Upper lobe of right lung (tissue), 1 donor: Measurements from ENCODE around the gene CEP112. TPM values are rescaled to one million over a fixed set of nuclear protein-coding genes. Genes with fewer than 3 reads are reported as not detected.
A peak's percentile ranks its signal among the peaks of the same experiment; 100 is the strongest.

Source experiments
- ATAC-seq: fragments of 200-7000 bp; cut with Tn5 transposase; one replicate; pipeline ENCODE4 v1.9.1; 2020; ENCODE audit warnings: mild to moderate bottlenecking, moderate library complexity
- DNase-seq: peaks from one replicate; pipeline ENCODE4 v3.0.0-alpha.2; 2020
- H3K27ac ChIP-seq: fragments of 200-600 bp; one replicate; pipeline ENCODE4 v1.8.0; 2022
- H3K27me3 ChIP-seq: fragments of 200-600 bp; one replicate; pipeline ENCODE4 v1.8.0; 2022; ENCODE audit warnings: mild to moderate bottlenecking
- H3K36me3 ChIP-seq: fragments of 200-600 bp; one replicate; pipeline ENCODE4 v1.8.0; 2022
- H3K4me1 ChIP-seq: fragments of 200-600 bp; one replicate; pipeline ENCODE4 v1.8.0; 2022
- H3K4me3 ChIP-seq: fragments of 200-600 bp; one replicate; pipeline ENCODE4 v1.8.0; 2022; ENCODE audit warnings: mild to moderate bottlenecking
- H3K9me3 ChIP-seq: fragments of 200-600 bp; one replicate; pipeline ENCODE4 v1.8.0; 2022
- CTCF ChIP-seq: fragments of 200-600 bp; IDR thresholded peaks from one replicate; pipeline ENCODE4 v1.8.0; 2022; ENCODE audit warnings: antibody characterized with exemption
- intact Hi-C: fragments of 100-400 bp; cut with DNase I; formaldehyde crosslinking; loops from one replicate; pipeline ENCODE4 v1.11.0; 2022
- total RNA-seq: library from RNA; stranded (reverse); fragmentation: NEBNext Ultra II Directional; extraction: Animal tissue kit (Norgen Biotek cat#: 25700); gene quantifications from one replicate; pipeline ENCODE4 v1.2.1, GENCODE V29; 2021
- donor health status: DM: no; HTN: yes; CAD: no; lungs with severe emphysema.

Gene CEP112
- total RNA-seq, 1 donor from 2014 or later = 32.9 TPM

GRCh38 chr17:65750631-65751115 lies 441.3 kb downstream of the CEP112 start:
- ATAC-seq = peak; percentile 85
- Histone ChIP-seq H3K27me3 (no peaks in the 10 kb centered on the region), H3K9me3 (no peaks in the 10 kb centered on the region), H3K36me3 (no peaks in the 10 kb centered on the region), H3K27ac (no peak overlapping the region), H3K4me1 (peaks cover 13% of the 10 kb centered on the region), H3K4me3 (no peak overlapping the region)
- peak; percentile 87 for DNase-seq
- intact Hi-C loops = no loop called here
- TF ChIP-seq CTCF = no peak

- ATAC-seq (no peak), DNase-seq (no peak)
- no peak overlapping the region for H3K4me3 ChIP-seq
- intact Hi-C loops = no loop called here
- peaks cover 13% of the 10 kb centered on the region for H3K4me1 ChIP-seq
- H3K9me3 ChIP-seq = no peaks in the 10 kb centered on the region
- H3K27ac ChIP-seq = no peak overlapping the region
- H3K36me3 ChIP-seq = no peaks in the 10 kb centered on the region
- no peaks in the 10 kb centered on the region for H3K27me3 ChIP-seq
- TF ChIP-seq CTCF = no peak
Observed at GRCh38 chr17:65750166-65750565, 441.8 kb downstream of the CEP112 start.

GRCh38 chr17:65749479-65749878 lies 442.5 kb downstream of the CEP112 start:
- H3K27ac ChIP-seq = no peak overlapping the region
- DNase-seq (no peak), ATAC-seq (no peak)
- no peak for TF ChIP-seq CTCF
- H3K9me3 ChIP-seq = no peaks in the 10 kb centered on the region
- H3K36me3 ChIP-seq = no peaks in the 10 kb centered on the region
- H3K4me3 ChIP-seq = no peak overlapping the region
- intact Hi-C loops = no loop called here
- peaks cover 13% of the 10 kb centered on the region for H3K4me1 ChIP-seq
- no peaks in the 10 kb centered on the region for H3K27me3 ChIP-seq

DNA sequence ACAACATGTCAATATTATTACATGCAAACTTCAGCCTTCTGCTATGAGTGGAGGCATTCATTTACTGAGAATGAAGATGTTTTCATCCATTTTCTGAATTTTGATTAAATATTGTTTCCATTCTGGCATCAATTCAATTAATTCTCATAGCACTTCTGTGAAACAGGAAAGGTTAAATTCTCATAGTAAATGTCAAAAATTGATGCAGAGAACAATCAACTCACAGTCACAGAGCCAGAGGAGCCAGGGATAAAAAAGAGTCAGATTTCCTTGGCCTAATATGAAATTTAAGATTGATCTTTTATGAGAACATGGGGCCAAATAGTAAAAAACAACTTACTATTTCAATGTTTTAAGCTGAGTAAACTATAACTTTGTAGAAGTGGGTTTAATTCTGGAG lies 446.7 kb downstream of the CEP112 start:
- intact Hi-C loops = no loop called here
- Histone ChIP-seq H3K27me3 (no peaks in the 10 kb centered on the region), H3K36me3 (no peaks in the 10 kb centered on the region), H3K27ac (no peak overlapping the region), H3K9me3 (no peaks in the 10 kb centered on the region), H3K4me1 (peaks cover 5% of the 10 kb centered on the region), H3K4me3 (no peak overlapping the region)
- TF ChIP-seq CTCF = no peak
- DNase-seq (no peak), ATAC-seq (no peak)

GRCh38 chr17:65743308-65743655 lies 448.7 kb downstream of the CEP112 start:
- no peak for DNase-seq
- no peak for ATAC-seq
- TF ChIP-seq CTCF = no peak
- Histone ChIP-seq H3K27me3 (no peaks in the 10 kb centered on the region), H3K9me3 (peaks cover 3% of the 10 kb centered on the region), H3K4me3 (no peak overlapping the region), H3K36me3 (no peaks in the 10 kb centered on the region), H3K27ac (no peak overlapping the region), H3K4me1 (peaks cover 5% of the 10 kb centered on the region)
- intact Hi-C loops = no loop called here
